Spleen (tissue), 7 donors: ENCODE results near the gene PEAK1.

Experiments used
- CTCF ChIP-seq, 11 experiments: fragments of 200-600 bp in 7 of 11; fragments of 450-650 bp in 4 of 11; sonication (generic) in 4 of 11; IDR thresholded peaks in 8 of 11; conservative IDR thresholded peaks in 3 of 11; 1 replicate in 7 of 11; 2 replicates in 4 of 11; pipeline versions ENCODE4 v1.4.0 to v1.8.0; 2016 to 2021; ENCODE audit warnings: antibody characterized with exemption in 11 of 11, inconsistent platforms in 4 of 11, mild to moderate bottlenecking in 1 of 11
- POLR2A ChIP-seq, 3 donors: fragments of 450-650 bp; IDR thresholded peaks; one replicate each; pipeline ENCODE4 v1.5.1; 2017; ENCODE audit warnings: antibody characterized with exemption in 3 of 3, mild to moderate bottlenecking in 1 of 3
- POLR2AphosphoS5 ChIP-seq, 3 donors: sonication (generic); formaldehyde crosslinking; IDR thresholded peaks; one replicate each; pipeline ENCODE4 v1.5.1; 2017; ENCODE audit warnings: antibody characterized with exemption in 3 of 3
- donor health status: DM: no; HTN: no; CAD: no; lungs with moderate emphysema.
- donor health status: DM: no; HTN: no; CAD: no.
- donor health status: DM: no; HTN: no; CAD: no.

GRCh38 chr15:77243135-77243534 is 176.8 kb downstream of the PEAK1 start:
- TF ChIP-seq CTCF (IDR thresholded peaks at IDR 0.05 in 8 of 11, conservative IDR thresholded peaks at IDR 0.05 in 3 of 11) (no peak), POLR2A (IDR thresholded peaks at IDR 0.05) (no peak), POLR2AphosphoS5 (IDR thresholded peaks at IDR 0.05) (no peak)
